TTC549 (cell line): Measurements from ENCODE around the gene KPNB1.

ENCODE experiments used
- FAIRE-seq: peaks from 2 replicates; lab custom pipeline; 2012; peaks lifted over from hg19 to GRCh38; lab: Jason Lieb, UNC

The KPNB1 gene

GRCh38 chr17:47636273-47637030 lies 13.3 kb upstream of the KPNB1 start:
- FAIRE-seq = no peak

- no peak for FAIRE-seq
Observed at GRCh38 chr17:47638903-47639302, 10.8 kb upstream of the KPNB1 start.

DNA sequence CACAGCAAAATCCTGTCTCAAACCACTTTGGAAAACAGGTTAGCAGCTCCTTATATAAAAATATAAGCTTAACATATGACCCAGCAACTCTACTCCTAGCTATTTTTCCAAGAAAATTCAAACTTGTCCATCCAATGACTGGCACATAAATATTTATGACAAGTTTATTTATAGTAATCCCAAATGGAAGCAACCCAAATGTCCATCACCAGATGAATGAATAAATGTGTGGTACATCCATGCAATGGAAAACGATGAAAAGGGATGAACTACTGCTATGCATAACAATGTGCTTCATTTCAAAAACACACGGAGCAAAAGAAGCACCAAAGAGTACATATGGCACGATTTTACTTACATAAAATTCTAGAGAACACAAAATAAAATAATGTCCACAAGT lies 9.6 kb upstream of the KPNB1 start:
- FAIRE-seq = no peak

- no peak for FAIRE-seq
Observed at GRCh38 chr17:47641202-47641601, 8.5 kb upstream of the KPNB1 start.

DNA sequence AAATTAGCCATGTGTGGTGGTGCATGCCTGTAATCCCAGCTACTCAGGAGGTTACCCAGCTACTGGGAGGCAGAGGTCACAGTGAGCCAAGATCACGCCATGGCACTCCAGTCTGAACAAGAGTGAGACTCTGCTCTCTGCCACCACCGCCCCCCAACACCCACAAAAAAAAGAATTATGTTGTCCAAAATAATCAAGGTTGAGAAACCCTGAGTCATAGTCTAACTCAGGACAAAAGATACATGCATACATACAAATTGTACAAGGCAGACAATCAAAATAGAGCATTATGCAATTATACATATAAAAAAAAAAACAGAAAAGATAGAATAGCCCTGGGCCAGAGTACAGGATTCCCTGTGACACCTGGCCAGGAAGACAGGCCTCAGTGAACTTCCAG lies 6.6 kb upstream of the KPNB1 start:
- FAIRE-seq = no peak

- no peak for FAIRE-seq
Observed at GRCh38 chr17:47644324-47644723, 5.4 kb upstream of the KPNB1 start.

GRCh38 chr17:47649972-47650524 lies 329 bp downstream of the KPNB1 start:
- FAIRE-seq = no peak

- no peak for FAIRE-seq
Observed at GRCh38 chr17:47650525-47651522, 1.1 kb downstream of the KPNB1 start.

DNA sequence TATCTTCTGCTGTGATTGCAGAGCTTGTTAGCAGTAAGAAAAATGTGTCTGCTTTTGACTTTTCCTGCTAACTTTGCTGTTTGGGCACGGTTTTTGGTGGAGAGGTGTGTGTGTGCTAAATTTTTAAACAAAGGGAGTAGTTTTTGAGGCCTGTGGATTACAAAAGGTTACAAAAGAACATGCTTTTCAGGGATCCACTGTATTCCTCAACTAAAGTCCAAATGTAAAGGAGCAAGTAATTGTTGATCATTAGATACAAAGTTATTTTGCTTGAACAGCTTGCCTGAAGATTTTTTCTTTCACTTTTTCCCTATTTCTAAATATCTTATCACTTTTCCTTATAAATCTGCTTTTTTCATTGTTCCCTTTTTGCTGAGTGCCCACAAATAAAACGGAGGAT lies 2.0 kb downstream of the KPNB1 start:
- FAIRE-seq = no peak

DNA sequence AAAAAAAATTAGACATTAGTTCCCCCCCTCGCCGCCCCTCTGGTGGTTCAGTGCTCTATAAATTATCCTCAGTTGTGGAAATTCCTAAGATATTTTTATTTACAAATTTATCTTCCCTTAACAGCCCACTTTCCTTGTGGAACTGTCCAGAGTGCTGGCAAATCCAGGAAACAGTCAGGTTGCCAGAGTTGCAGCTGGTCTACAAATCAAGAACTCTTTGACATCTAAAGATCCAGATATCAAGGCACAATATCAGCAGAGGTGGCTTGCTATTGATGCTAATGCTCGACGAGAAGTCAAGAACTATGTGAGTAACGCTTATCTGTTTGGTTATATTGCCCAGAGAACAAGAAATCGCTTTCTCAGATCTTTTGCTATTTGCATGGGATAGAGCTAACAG lies 2.9 kb downstream of the KPNB1 start:
- no peak for FAIRE-seq

GRCh38 chr17:47653442-47653841 lies 3.7 kb downstream of the KPNB1 start:
- no peak for FAIRE-seq

- no peak for FAIRE-seq
Observed at GRCh38 chr17:47654991-47655390, 5.3 kb downstream of the KPNB1 start.

DNA sequence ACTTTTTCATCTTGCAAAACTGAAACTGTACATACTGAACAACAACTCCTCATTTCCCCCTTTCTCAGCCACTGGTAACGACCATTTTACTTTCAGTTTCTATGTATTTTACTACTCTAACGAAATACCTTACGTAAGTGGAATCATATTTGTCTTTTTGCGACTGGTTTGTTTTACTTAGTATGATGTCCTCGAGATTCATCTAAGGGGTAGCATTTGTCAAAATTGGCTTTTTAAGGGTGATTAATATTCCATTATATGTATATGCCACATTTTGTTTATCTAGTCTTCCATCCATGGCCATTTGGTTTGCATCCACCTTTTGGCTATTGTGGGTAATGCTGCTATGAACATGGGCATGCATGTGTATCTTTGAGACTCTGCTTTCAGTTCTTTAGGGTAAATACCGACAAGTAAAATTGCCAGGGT lies 10.4 kb downstream of the KPNB1 start:
- no peak for FAIRE-seq

DNA sequence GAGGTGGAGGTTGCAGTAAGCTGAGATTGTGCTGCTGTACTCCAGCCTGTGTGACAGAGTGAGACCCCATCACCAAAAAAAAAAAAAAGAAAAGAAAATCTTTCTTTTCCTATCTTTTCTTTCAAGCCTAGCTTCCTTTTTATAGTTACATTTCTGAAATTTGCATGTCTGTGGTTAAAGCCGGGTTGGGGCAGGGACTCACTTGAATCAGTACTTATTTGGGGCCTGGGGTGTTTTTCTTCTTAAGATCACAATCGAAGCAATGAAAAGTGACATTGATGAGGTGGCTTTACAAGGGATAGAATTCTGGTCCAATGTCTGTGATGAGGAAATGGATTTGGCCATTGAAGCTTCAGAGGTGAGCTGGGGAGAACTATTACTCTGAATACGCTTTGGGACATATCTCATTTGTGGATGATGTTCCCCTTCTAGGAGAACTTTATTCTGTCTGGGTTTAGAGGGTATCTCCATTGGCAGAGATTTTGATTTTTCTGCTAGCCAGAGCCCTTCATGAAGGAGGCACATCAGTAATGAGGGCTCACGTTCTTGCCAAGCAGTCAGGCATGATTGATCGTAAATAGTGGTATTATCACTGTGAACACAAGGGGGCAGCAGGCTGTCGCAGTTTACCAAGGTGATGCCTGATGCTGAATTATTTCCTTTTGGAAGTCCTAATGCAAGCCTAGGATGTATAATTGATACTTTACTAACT lies 14.3 kb downstream of the KPNB1 start:
- peak; percentile 13 for FAIRE-seq

DNA sequence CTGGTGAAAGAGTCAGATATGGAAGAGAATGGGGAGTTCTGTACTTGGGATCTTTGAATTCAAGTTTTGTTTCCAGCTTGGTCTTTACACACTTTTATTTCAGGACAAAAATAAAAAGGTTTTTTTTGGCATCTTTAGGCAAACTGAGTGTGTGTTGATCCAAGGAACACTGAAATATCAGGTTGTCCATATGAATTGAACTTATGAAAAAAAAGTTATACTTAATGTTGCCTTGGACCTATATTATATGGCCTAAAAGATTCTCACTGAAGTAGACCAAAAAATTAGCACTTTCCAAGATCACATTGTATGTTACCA lies 14.9 kb downstream of the KPNB1 start:
- FAIRE-seq = no peak

DNA sequence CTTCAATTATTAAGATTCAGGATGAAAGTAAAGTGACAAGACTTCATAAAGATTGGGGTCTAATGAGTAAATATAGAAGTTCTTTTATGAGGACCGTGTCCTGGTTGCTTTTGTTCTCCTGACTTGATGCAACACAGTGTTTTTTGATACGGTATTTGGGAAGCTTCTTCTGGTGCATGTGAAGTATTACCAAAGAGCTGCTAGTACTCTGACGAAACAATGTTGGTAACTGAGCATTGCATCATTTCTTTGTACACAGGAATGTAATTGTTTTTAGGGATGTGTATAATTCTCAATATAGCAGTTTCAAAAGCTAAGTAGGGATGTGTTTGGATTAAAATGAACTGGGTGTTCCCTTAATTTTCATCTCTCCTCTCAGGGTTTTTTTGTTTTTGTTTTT lies 15.9 kb downstream of the KPNB1 start:
- FAIRE-seq = no peak

DNA sequence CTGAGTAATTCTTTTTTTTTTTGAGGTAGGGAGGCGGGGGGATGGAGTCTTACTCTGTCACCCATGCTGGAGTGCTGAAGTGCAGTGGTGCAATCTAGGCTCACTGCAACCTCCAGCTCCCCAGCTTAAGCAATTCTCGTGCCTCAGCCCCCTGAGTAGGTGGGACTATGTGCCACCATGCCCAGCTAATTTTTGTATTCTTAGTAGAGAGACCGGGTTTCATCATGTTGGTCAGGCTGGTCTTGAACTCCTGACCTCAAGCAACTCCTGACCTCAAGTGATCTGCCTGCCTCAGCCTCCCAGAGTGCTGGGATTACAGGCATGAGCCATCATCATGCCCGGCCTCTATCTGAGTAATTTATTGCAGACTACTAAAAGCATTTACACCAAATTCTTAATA lies 19.4 kb downstream of the KPNB1 start:
- no peak for FAIRE-seq

DNA sequence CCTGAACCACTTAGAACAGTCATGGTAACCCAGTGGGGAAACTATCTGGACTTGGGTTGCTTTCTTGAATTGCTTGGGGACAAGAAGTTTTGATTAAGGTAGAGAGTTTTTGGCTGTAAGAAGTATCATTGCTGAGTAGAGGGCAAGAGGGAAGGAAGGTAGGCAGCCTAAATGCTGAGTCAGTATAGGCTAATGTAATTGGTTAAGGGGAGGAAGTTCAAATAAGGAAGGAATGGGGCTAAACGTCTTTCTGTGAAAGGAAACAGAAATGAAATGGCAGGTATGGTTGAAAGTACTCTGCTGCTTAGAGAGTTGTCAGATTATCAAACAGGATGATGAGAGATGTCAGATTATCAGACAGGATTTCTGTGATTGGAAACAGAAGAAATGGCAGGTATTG lies 20.3 kb downstream of the KPNB1 start:
- FAIRE-seq = no peak

DNA sequence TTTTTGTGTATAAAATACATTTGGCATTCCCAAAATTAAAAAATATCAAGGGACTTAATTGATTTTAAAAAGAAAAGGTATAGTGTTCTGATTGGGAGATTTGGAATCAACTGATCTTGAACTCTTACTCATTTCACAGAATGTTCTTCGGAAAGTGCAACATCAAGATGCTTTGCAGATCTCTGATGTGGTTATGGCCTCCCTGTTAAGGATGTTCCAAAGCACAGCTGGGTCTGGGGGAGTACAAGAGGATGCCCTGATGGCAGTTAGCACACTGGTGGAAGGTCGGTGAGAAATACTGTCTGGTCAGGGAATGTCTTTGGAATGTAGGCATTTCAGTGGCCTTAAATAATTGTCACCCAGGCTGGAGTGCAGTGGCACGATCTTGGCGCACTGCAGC lies 24.8 kb downstream of the KPNB1 start:
- no peak for FAIRE-seq

- FAIRE-seq = no peak
Observed at GRCh38 chr17:47675380-47676198, 25.9 kb downstream of the KPNB1 start.

- no peak for FAIRE-seq
Observed at GRCh38 chr17:47676199-47676472, 26.4 kb downstream of the KPNB1 start.
